GM21528 (cell line): ENCODE results near the gene AUTS2.
A peak's percentile ranks its signal among the peaks of the same experiment; 100 is the strongest.

Experiments
- ATAC-seq: cut with Tn5 transposase; IDR thresholded peaks from one replicate; pipeline ENCODE4 v1.9.1; 2021; ENCODE audit warnings: mild to moderate bottlenecking, moderate library complexity; ENCODE audit not compliant: unreplicated experiment, low FRiP score

AUTS2 gene

GRCh38 chr7:69836702-69837101 lies 238.4 kb downstream of the AUTS2 start:
- no peak for ATAC-seq

GRCh38 chr7:69837387-69838068 lies 239.3 kb downstream of the AUTS2 start:
- ATAC-seq, result no peak

DNA sequence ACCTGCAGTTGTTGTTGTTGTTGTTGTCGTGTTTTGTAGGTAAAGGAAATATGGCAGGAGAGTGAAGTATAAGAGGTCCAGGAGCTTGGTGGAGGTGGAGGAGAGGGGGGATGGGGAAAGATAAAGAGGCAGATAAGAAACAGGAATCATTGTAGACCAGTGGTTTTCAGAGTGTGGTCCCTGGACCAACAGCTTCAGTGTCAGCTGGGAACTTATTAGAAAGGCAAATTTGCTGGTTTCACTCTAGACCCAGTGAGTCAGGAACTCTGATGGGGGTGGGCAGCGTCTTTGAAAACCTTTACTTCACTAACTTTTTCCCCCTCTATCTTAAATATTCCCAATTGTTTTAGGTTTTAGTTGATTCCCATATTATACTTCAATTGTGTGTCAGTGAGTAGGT lies 241.5 kb downstream of the AUTS2 start:
- peak; percentile 63 for ATAC-seq

GRCh38 chr7:69840248-69840647 lies 242.0 kb downstream of the AUTS2 start:
- no peak for ATAC-seq

DNA sequence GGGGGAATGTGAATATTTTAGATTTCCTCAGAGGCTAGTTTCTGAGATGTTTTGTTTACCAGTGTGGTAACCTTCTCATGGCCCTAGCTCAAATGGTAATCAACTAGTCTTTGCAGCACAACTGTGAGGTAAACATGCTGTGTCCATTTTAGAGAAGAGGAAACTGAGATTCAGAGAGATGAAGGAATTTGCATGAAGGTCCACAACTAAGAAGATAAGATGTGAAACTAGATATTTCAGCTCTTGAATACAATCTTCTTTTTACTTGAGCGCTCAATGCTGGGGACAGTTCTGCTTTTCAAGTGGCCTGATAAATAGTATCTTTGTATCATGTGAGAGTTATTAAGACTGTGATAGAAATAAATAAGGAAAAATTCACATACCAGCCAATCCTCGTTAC lies 245.4 kb downstream of the AUTS2 start:
- peak; percentile 73 for ATAC-seq

GRCh38 chr7:69844264-69844868 lies 246.1 kb downstream of the AUTS2 start:
- ATAC-seq, result peak; percentile 39

GRCh38 chr7:69845721-69846495 lies 247.6 kb downstream of the AUTS2 start:
- ATAC-seq, result no peak

GRCh38 chr7:69847921-69848612 lies 249.8 kb downstream of the AUTS2 start:
- no peak for ATAC-seq

DNA sequence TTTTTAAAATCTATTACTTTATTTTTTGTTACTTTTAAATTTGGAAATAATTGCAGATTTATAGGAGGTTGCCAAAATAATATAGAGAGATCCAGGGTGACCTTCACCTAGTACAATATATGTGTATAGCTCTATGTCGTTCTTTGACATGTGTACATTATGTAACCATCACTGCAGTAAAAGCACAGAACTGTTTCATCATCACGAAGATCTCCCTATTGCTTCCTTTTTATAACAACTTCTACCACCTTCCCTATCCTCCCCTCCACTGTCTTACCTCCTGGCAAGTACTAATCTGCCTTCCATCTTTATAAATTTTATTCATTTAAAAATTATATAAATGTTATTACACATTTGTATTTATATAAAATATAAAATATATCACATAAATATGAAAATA lies 251.0 kb downstream of the AUTS2 start:
- ATAC-seq, result no peak

GRCh38 chr7:69857014-69857413 lies 258.7 kb downstream of the AUTS2 start:
- no peak for ATAC-seq

- ATAC-seq, result no peak
Measured at GRCh38 chr7:69858471-69858870, 260.2 kb downstream of the AUTS2 start.

DNA sequence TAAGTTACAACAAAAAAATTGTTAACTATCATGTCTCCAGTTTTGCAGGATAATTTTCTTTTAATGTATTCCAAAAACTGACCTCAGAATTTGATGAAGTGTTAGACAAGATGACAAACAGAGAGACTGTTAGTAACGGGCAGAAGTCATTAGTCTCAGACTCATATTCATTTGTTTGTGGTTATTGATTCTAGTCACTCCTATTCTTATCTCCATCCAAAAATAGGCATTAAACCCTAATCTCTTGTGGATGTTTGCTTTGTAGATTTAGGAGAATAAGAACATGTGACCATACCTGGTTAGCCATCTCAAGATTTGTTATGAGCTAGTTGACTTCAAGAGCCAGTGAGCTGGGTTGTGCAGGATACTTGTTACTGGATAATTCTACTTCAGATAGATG lies 261.1 kb downstream of the AUTS2 start:
- ATAC-seq, result peak; percentile 58

DNA sequence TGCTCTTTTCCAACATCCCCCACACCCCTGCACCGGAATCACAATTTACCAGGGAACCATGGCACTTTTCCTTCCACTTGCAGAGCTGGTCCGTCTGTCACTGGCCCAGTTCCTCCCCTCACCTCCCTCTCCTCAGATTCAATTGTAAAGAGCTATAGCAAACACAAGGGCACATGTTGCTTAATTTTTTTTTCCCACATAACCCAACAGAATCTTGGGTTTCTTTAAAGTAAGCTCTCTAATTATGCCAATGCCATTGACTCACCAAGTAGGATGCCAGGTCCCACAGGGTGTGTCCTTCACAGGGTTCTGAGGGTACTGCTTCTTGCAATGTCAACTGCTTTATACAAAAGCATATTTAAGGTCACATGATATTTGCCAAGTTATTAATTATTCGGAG lies 262.2 kb downstream of the AUTS2 start:
- ATAC-seq, result no peak

- ATAC-seq, result no peak
Measured at GRCh38 chr7:69860941-69861622, 262.8 kb downstream of the AUTS2 start.

GRCh38 chr7:69862413-69863064 lies 264.3 kb downstream of the AUTS2 start:
- ATAC-seq, result no peak

DNA sequence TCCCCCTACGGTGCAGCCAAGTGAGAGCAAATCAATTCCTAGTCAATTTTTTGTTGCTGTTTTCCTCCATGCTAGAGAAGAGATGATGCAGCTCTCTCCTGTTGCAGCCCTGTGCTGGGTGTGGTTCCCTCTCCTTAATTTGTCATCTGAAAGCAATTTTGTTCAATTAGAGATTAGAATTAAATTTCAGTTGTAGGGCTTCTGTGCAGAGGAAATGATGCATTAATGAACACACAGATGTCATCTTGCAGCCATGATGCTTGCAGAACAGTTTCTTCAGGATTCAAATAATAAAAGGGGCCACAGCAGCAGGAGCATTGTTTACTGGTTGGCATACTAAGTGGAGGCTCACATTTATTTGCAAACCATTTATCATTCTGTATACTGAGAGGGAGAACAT lies 266.0 kb downstream of the AUTS2 start:
- no peak for ATAC-seq

DNA sequence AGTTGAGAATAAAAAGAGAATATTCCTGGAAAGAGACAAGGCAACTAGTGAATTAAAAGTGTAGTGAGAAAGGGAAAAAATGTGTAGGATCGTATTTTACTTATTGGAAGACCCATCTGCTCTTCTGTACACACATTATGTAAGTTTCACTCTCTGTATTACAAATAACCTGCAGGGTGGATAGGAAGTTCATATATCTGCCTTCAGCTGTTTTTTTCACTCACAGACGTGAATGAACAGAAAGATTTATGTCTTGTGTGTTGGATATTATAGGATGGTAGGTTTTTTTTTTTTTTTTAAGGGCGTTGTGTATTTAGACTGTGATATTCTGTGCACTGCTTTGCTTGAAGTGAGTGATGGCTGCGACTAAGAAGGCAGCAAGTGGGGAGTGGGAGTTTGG lies 266.5 kb downstream of the AUTS2 start:
- no peak for ATAC-seq

DNA sequence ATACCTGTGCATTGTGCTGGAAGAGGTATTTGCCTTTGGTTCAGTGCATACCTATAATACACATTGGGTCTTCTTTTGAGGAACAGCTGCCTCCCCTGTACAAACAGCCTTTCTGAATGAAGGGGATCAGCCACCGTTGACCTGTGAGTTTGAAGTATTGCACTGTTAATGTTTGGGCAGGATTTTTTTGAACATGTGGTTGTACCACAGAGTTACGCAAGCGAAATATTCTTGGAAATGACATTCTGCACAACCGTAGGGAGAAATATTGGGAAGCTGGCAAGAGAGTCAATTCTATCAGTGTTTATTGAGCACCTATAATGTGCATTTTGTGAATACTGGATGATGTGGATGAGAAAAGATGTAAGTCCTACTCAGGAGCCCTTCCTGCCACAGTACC lies 270.6 kb downstream of the AUTS2 start:
- ATAC-seq, result no peak

- no peak for ATAC-seq
Measured at GRCh38 chr7:69871213-69871885, 273.1 kb downstream of the AUTS2 start.
